CD4-positive, alpha-beta T cell (primary cell): ENCODE results near the gene SLC28A1. TPM values are rescaled to one million over a fixed set of nuclear protein-coding genes. Genes with fewer than 3 reads are reported as not detected.

Experiments used
- ATAC-seq: fragments of 200-7000 bp; cut with Tn5 transposase; one replicate; pipeline ENCODE4 v1.10.0; 2022; ENCODE audit warnings: mild to moderate bottlenecking; ENCODE audit not compliant: poor library complexity
- CTCF ChIA-PET: fragments of 350-600 bp; sonication (Branson Sonifier 250); formaldehyde crosslinking; loops from one replicate; lab custom pipeline; 2021; ENCODE audit warnings: antibody characterized with exemption, inconsistent platforms; lab: Charles Lee
- POLR2A ChIA-PET: fragments of 350-600 bp; sonication (Branson Sonifier 250); formaldehyde crosslinking; loops from one replicate; lab custom pipeline; 2021; ENCODE audit warnings: antibody characterized with exemption, inconsistent platforms; lab: Charles Lee
- DNase-seq, 14 experiments: peaks; one replicate each; pipeline ENCODE4 v3.0.0-alpha.2; 2013 to 2020; ENCODE audit warnings: mixed read lengths in 2 of 14
- H3K27ac ChIP-seq, 2 donors: one replicate each; pipeline versions ENCODE4 v1.5.1 to v1.7.0; 2013; ENCODE audit warnings: low read length in 2 of 2, low read depth in 1 of 2, mild to moderate bottlenecking in 1 of 2
- H3K27me3 ChIP-seq, 2 experiments: 1 replicate in 1 of 2; 2 replicates in 1 of 2; pipeline versions ENCODE4 v1.6.1 to v1.7.0; 2013; ENCODE audit warnings: low read length in 2 of 2, control low read depth in 1 of 2, mild to moderate bottlenecking in 1 of 2, moderate library complexity in 1 of 2; ENCODE audit not compliant: insufficient read depth in 2 of 2, control insufficient read depth in 1 of 2
- H3K36me3 ChIP-seq: one replicate; pipeline ENCODE4 v1.6.1; 2013; ENCODE audit warnings: low read length, control low read depth; ENCODE audit not compliant: insufficient read depth
- H3K4me1 ChIP-seq: one replicate; pipeline ENCODE4 v1.6.1; 2013; ENCODE audit warnings: low read length, control low read depth; ENCODE audit not compliant: insufficient read depth
- H3K4me3 ChIP-seq: one replicate; pipeline ENCODE4 v1.5.1; 2013; ENCODE audit warnings: mild to moderate bottlenecking, low read length, moderate library complexity
- H3K9me3 ChIP-seq, 2 experiments: 1 replicate in 1 of 2; 2 replicates in 1 of 2; pipeline versions ENCODE4 v1.6.1 to v1.7.0; 2013; ENCODE audit warnings: low read length in 2 of 2, mild to moderate bottlenecking in 2 of 2, control low read depth in 1 of 2, moderate library complexity in 1 of 2; ENCODE audit not compliant: control insufficient read depth in 1 of 2, insufficient read depth in 1 of 2
- H3K27ac Mint-ChIP-seq: one replicate; pipeline ENCODE4 v1.8.0; 2020; ENCODE audit warnings: mixed read lengths
- H3K27me3 Mint-ChIP-seq: one replicate; pipeline ENCODE4 v1.8.0; 2021; ENCODE audit warnings: mixed read lengths
- H3K36me3 Mint-ChIP-seq: one replicate; pipeline ENCODE4 v1.8.0; 2021; ENCODE audit warnings: low read depth, mixed read lengths
- H3K4me1 Mint-ChIP-seq: one replicate; pipeline ENCODE4 v1.8.0; 2021; ENCODE audit warnings: low read depth, mixed read lengths
- H3K4me3 Mint-ChIP-seq: one replicate; pipeline ENCODE4 v1.8.0; 2020; ENCODE audit warnings: mild to moderate bottlenecking, mixed read lengths
- H3K9me3 Mint-ChIP-seq: one replicate; pipeline ENCODE4 v1.8.0; 2020; ENCODE audit warnings: mixed read lengths
- CTCF ChIP-seq: fragments of 200-600 bp; IDR thresholded peaks from one replicate; pipeline ENCODE4 v1.8.0; 2022; ENCODE audit warnings: antibody characterized with exemption, mild to moderate bottlenecking
- intact Hi-C, 2 experiments: fragments of 100-400 bp; cut with DNase I in 1 of 2; cut with micrococcal nuclease in 1 of 2; formaldehyde crosslinking; loops; one replicate each; pipeline versions ENCODE4 v1.15.1 to v1.9.0; 2023 to 2025; cut with DNase I, micrococcal nuclease
- total RNA-seq, 174 experiments: library from RNA in 2 of 174; stranded (reverse) in 2 of 174; gene quantifications; one replicate each; pipeline ENCODE4 v1.2.3 and lab custom pipeline; 2021 to 2026

Gene SLC28A1
- total RNA-seq, 2 experiments from 2014 or later, result not detected

- POLR2A ChIA-PET, result no interaction called here
- H3K27ac ChIP-seq, result no peak overlapping the region
- H3K9me3 ChIP-seq, result no peaks in the 10 kb centered on the region
- no peak overlapping the region for H3K4me3 Mint-ChIP-seq
- no peak for TF ChIP-seq CTCF
- no peak overlapping the region for H3K27ac Mint-ChIP-seq
- no peaks in the 10 kb centered on the region for H3K36me3 ChIP-seq
- DNase-seq (no peak), ATAC-seq (no peak)
- no peaks in the 10 kb centered on the region for H3K4me1 ChIP-seq
- no peaks in the 10 kb centered on the region for H3K27me3 ChIP-seq
- no peaks in the 10 kb centered on the region for H3K4me1 Mint-ChIP-seq
- no peaks in the 10 kb centered on the region for H3K27me3 Mint-ChIP-seq
- CTCF ChIA-PET, result no interaction called here
- H3K4me3 ChIP-seq, result no peak overlapping the region
- H3K36me3 Mint-ChIP-seq, result no peaks in the 10 kb centered on the region
- H3K9me3 Mint-ChIP-seq, result no peaks in the 10 kb centered on the region
- intact Hi-C loops, result no loop called here
Measured at GRCh38 chr15:84887938-84888337, 3.5 kb downstream of the SLC28A1 start.

- no peak overlapping the region for H3K27ac Mint-ChIP-seq
- no peaks in the 10 kb centered on the region for H3K27me3 Mint-ChIP-seq
- no peak overlapping the region for H3K4me3 Mint-ChIP-seq
- Histone ChIP-seq H3K4me3 (no peak overlapping the region), H3K36me3 (no peaks in the 10 kb centered on the region), H3K4me1 (no peaks in the 10 kb centered on the region), H3K27me3 (no peaks in the 10 kb centered on the region), H3K9me3 (no peaks in the 10 kb centered on the region), H3K27ac (no peak overlapping the region)
- no peaks in the 10 kb centered on the region for H3K4me1 Mint-ChIP-seq
- DNase-seq, result no peak
- no peak for ATAC-seq
- ChIA-PET CTCF (no interaction called here), POLR2A (no interaction called here)
- no peak for TF ChIP-seq CTCF
- no peaks in the 10 kb centered on the region for H3K36me3 Mint-ChIP-seq
- H3K9me3 Mint-ChIP-seq, result no peaks in the 10 kb centered on the region
- intact Hi-C loops, result no loop called here
Measured at GRCh38 chr15:84888639-84889038, 4.2 kb downstream of the SLC28A1 start.

GRCh38 chr15:84889313-84889990 lies 5.0 kb downstream of the SLC28A1 start:
- Histone ChIP-seq H3K4me3 (no peak overlapping the region), H3K27ac (no peak overlapping the region), H3K4me1 (no peaks in the 10 kb centered on the region), H3K27me3 (no peaks in the 10 kb centered on the region), H3K9me3 (no peaks in the 10 kb centered on the region), H3K36me3 (no peaks in the 10 kb centered on the region)
- no peaks in the 10 kb centered on the region for H3K27me3 Mint-ChIP-seq
- TF ChIP-seq CTCF, result no peak
- ChIA-PET CTCF (no interaction called here), POLR2A (no interaction called here)
- ATAC-seq (no peak), DNase-seq (no peak)
- intact Hi-C loops, result no loop called here
- no peaks in the 10 kb centered on the region for H3K4me1 Mint-ChIP-seq
- no peak overlapping the region for H3K4me3 Mint-ChIP-seq
- H3K36me3 Mint-ChIP-seq, result no peaks in the 10 kb centered on the region
- no peak overlapping the region for H3K27ac Mint-ChIP-seq
- no peaks in the 10 kb centered on the region for H3K9me3 Mint-ChIP-seq
